Panc1 (cell line): Measurements from ENCODE around the gene TRAPPC6A. TPM values are rescaled to one million over a fixed set of nuclear protein-coding genes. Genes with fewer than 3 reads are reported as not detected.

Experiments used
- ATAC-seq: fragments of 200-7000 bp; cut with Tn5 transposase; 2 replicates; pipeline ENCODE4 v1.9.1; 2020; ENCODE audit warnings: mild to moderate bottlenecking, moderate library complexity
- BruUV-seq: library from RNA; stranded (reverse); fragments of 400-500 nt; replicated peaks from 2 replicates; lab custom pipeline; 2021; lab: Mats Ljungman, UMichigan
- CTCF ChIA-PET: fragments of 300-600 bp; sonication (Branson Sonifier 250); formaldehyde crosslinking; loops from one replicate; lab custom pipeline; 2022; ENCODE audit warnings: antibody characterized with exemption; lab: Charles Lee
- POLR2A ChIA-PET: fragments of 300-600 bp; sonication (Branson Sonifier 250); formaldehyde crosslinking; loops from one replicate; lab custom pipeline; 2022; ENCODE audit warnings: antibody characterized with exemption; lab: Charles Lee
- DNase-seq: peaks from one replicate; pipeline ENCODE4 v3.0.0-alpha.2; 2010; ENCODE audit warnings: low read depth, low spot score
- H3K27ac ChIP-seq: 2 replicates; pipeline ENCODE4 v1.5.1; 2011; ENCODE audit warnings: mild to moderate bottlenecking, low read length, inconsistent platforms
- H3K27me3 ChIP-seq: fragments of 200-500 bp; sonication (Bioruptor generic); 2 replicates; pipeline ENCODE4 v1.6.0; 2014; ENCODE audit warnings: low read length, inconsistent platforms; ENCODE audit not compliant: control insufficient read depth, insufficient read depth
- H3K36me3 ChIP-seq: fragments of 200-500 bp; sonication (Bioruptor generic); 2 replicates; pipeline ENCODE4 v1.5.1; 2014; ENCODE audit warnings: inconsistent platforms, mild to moderate bottlenecking, low read length, moderate library complexity; ENCODE audit not compliant: control insufficient read depth, insufficient read depth
- H3K4me1 ChIP-seq: 2 replicates; pipeline ENCODE4 v1.5.1; 2011; ENCODE audit warnings: inconsistent platforms, mild to moderate bottlenecking, low read length, moderate library complexity; ENCODE audit not compliant: control insufficient read depth, insufficient read depth
- H3K4me3 ChIP-seq, 2 experiments: 2 replicates each; pipeline ENCODE4 v1.5.1; 2011 to 2012; ENCODE audit warnings: low read depth in 2 of 2, low read length in 2 of 2, mild to moderate bottlenecking in 2 of 2, inconsistent platforms in 1 of 2, moderate library complexity in 1 of 2
- H3K9me3 ChIP-seq: fragments of 200-500 bp; sonication (Bioruptor generic); 2 replicates; pipeline ENCODE4 v1.5.1; 2014; ENCODE audit warnings: low read depth, mild to moderate bottlenecking, inconsistent platforms, low read length, moderate library complexity; ENCODE audit not compliant: control insufficient read depth, insufficient read depth
- POLR2AphosphoS5 ChIP-seq: IDR thresholded peaks from 2 replicates; pipeline ENCODE4 v1.6.1; 2012; ENCODE audit warnings: mild to moderate bottlenecking, low read depth, low read length, moderate library complexity
- TCF7L2 ChIP-seq: IDR thresholded peaks from 2 replicates; pipeline ENCODE4 v1.6.1; 2011; ENCODE audit warnings: mild to moderate bottlenecking, low read depth, low read length, inconsistent platforms
- in situ Hi-C: cut with HindIII; loops from 2 replicates; pipeline ENCODE4 v1.10.0; 2016; ENCODE audit warnings: low sequenced_read_pairs, low pct_unique_long_range_greater_than_20kb
- intact Hi-C: fragments of 100-400 bp; cut with micrococcal nuclease; formaldehyde crosslinking; loops from one replicate; pipeline ENCODE4 v1.10.0; 2022; ENCODE audit not compliant: unreplicated experiment
- total RNA-seq: library from RNA; stranded (reverse); gene quantifications from one replicate; pipeline ENCODE4 v1.2.1, GENCODE V29; 2021; ENCODE audit not compliant: unreplicated experiment
- TF ChIP-seq, protein P1 (sequence below): fragments of 450-650 bp; IDR thresholded peaks from 2 replicates; pipeline ENCODE4 v1.5.1; 2017; ENCODE audit warnings: mild to moderate bottlenecking
- TF ChIP-seq, protein P2 (sequence below), 2 experiments: IDR thresholded peaks; 2 replicates each; pipeline ENCODE4 v1.6.1; 2011 to 2012; ENCODE audit warnings: low read depth in 2 of 2, control low read depth in 1 of 2, low read length in 1 of 2, mild to moderate bottlenecking in 1 of 2, moderate library complexity in 1 of 2; ENCODE audit not compliant: insufficient read depth in 1 of 2

TRAPPC6A gene
- total RNA-seq, 1 experiment from 2014 or later = 24.7 TPM

DNA sequence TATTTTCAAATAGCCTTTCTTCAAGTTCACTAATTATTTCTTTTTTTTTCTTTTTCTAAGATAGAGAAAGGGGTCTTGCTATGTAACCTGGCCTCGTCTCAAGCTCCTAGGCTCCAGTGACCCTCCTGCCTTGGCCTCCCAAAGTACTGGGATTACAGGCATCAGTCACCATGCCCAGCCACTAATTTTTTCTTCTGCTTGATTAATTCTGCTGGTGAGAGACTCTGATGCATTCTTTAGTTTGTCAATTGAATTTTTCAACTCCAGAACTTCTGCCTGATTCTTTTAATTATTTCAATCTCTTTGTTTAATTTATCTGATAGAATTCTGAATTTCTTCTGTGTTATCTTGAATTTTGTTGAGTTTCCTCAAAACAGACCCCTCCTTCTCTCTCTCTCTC is 11.9 kb upstream of the TRAPPC6A start:
- POLR2A ChIA-PET = no interaction called here
- in situ Hi-C loops (no loop called here), intact Hi-C loops (no loop called here)
- BruUV-seq = no TSS peak
- no peak for DNase-seq
- CTCF ChIA-PET = no interaction called here
- H3K36me3 ChIP-seq = no peaks in the 10 kb centered on the region
- no peaks in the 10 kb centered on the region for H3K4me1 ChIP-seq
- no peaks in the 10 kb centered on the region for H3K27me3 ChIP-seq
- no peak overlapping the region for H3K27ac ChIP-seq
- TF ChIP-seq POLR2AphosphoS5 = no peak
- TF ChIP-seq, protein P1, sequence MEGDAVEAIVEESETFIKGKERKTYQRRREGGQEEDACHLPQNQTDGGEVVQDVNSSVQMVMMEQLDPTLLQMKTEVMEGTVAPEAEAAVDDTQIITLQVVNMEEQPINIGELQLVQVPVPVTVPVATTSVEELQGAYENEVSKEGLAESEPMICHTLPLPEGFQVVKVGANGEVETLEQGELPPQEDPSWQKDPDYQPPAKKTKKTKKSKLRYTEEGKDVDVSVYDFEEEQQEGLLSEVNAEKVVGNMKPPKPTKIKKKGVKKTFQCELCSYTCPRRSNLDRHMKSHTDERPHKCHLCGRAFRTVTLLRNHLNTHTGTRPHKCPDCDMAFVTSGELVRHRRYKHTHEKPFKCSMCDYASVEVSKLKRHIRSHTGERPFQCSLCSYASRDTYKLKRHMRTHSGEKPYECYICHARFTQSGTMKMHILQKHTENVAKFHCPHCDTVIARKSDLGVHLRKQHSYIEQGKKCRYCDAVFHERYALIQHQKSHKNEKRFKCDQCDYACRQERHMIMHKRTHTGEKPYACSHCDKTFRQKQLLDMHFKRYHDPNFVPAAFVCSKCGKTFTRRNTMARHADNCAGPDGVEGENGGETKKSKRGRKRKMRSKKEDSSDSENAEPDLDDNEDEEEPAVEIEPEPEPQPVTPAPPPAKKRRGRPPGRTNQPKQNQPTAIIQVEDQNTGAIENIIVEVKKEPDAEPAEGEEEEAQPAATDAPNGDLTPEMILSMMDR = no peak
- no peak for TF ChIP-seq TCF7L2
- no peak for ATAC-seq
- H3K9me3 ChIP-seq = no peaks in the 10 kb centered on the region
- H3K4me3 ChIP-seq = no peak overlapping the region

DNA sequence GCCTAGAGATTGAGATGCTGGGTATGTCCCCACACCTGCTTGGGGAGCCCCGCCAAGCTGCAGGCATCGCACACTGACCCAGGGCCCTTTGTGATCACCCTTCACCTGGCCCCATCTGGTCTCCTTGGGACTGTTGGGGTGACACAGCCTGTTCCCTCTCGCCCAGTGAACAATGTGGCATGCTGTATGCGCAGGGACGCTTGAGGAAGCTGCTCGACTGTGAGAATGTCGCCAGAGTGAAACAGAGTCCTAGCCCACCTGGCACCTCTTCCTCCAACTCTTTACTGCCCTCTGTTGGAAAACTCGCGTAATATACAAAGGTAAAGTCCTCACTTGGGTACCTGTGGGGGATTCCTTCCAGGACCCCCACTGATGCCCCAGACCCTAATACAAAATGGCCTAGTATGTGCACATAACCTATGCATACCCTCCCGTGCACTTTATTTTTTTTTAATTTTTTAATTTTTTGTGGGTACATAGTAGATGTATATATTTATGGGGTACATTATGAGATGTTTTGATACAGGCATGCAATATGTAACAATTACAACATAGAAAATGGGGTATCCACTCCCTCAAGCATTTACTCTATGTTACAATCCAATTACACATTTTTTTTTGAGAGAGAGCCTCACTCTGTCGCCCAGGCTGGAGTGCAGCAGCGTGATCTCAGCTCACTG is 9.5 kb upstream of the TRAPPC6A start:
- Histone ChIP-seq H3K9me3 (no peaks in the 10 kb centered on the region), H3K36me3 (no peaks in the 10 kb centered on the region), H3K27ac (no peak overlapping the region), H3K4me3 (no peak overlapping the region), H3K4me1 (no peaks in the 10 kb centered on the region), H3K27me3 (no peaks in the 10 kb centered on the region)
- intact Hi-C loops = no loop called here
- ChIA-PET CTCF (interaction anchor here (0.8 kb wide), 1 partner anchor 61 kb away, joined by 3 read pairs; no protein-coding TSS in a partner anchor), POLR2A (interaction anchor here (0.6 kb wide), 2 partner anchors 26 to 143 kb away, joined by 3 to 8 read pairs; no protein-coding TSS in a partner anchor)
- ATAC-seq (peak; percentile 55), DNase-seq (no peak)
- no TSS peak for BruUV-seq
- TF ChIP-seq TCF7L2 (no peak), POLR2AphosphoS5 (no peak)
- TF ChIP-seq, protein P1 = peak; percentile 73
- TF ChIP-seq, protein P2, sequence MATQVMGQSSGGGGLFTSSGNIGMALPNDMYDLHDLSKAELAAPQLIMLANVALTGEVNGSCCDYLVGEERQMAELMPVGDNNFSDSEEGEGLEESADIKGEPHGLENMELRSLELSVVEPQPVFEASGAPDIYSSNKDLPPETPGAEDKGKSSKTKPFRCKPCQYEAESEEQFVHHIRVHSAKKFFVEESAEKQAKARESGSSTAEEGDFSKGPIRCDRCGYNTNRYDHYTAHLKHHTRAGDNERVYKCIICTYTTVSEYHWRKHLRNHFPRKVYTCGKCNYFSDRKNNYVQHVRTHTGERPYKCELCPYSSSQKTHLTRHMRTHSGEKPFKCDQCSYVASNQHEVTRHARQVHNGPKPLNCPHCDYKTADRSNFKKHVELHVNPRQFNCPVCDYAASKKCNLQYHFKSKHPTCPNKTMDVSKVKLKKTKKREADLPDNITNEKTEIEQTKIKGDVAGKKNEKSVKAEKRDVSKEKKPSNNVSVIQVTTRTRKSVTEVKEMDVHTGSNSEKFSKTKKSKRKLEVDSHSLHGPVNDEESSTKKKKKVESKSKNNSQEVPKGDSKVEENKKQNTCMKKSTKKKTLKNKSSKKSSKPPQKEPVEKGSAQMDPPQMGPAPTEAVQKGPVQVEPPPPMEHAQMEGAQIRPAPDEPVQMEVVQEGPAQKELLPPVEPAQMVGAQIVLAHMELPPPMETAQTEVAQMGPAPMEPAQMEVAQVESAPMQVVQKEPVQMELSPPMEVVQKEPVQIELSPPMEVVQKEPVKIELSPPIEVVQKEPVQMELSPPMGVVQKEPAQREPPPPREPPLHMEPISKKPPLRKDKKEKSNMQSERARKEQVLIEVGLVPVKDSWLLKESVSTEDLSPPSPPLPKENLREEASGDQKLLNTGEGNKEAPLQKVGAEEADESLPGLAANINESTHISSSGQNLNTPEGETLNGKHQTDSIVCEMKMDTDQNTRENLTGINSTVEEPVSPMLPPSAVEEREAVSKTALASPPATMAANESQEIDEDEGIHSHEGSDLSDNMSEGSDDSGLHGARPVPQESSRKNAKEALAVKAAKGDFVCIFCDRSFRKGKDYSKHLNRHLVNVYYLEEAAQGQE (IDR thresholded peaks at IDR 0.05; ENCODE audit: insufficient read depth in 1 of 2, low read depth in 2 of 2, low read length in 1 of 2) = no peak
- in situ Hi-C loops = no loop called here
